ENCODE measurements around the gene IFITM2.

DNA sequence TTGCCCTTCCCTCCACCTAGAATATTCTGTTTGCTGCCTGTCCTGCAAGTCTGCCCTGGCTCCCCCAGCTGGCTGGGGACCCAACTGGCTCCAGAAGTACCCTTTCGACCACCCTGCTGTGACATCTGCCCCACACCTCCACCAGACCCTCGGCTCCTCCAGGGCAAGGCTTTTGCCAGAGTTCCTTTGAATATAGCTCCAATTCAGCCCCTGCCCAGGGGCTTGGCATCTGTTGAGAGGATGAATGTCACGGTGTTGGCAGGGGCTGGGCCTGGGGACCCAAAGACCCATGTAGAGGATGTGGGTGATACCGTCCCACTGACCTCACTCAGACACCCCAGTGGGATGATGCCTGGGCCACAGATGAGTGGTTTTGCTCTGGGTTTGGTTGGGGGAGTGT lies 25.4 kb upstream of the IFITM2 start:
- TF ChIP-seq CTCF (conservative IDR thresholded peaks at IDR 0.05 in 1 of 2, IDR thresholded peaks at IDR 0.05 in 1 of 2; ENCODE audit: low read depth in 1 of 2, low read length in 2 of 2) (no peak), EZH2 (IDR thresholded peaks at IDR 0.05; ENCODE audit: low read length, missing control alignments) (no peak)

Data from fibroblast of lung (primary cell).